HepG2 (cell line): Measurements from ENCODE around the gene CSRP3. TPM values are rescaled to one million over a fixed set of nuclear protein-coding genes. Genes with fewer than 3 reads are reported as not detected.

ENCODE experiments used
- ATAC-seq: fragments of 200-7000 bp; cut with Tn5 transposase; 3 replicates; pipeline ENCODE4 v1.9.1; 2020; ENCODE audit warnings: mild to moderate bottlenecking, moderate library complexity
- BruUV-seq: library from RNA; stranded (reverse); fragments of 400-500 nt; replicated peaks from 2 replicates; lab custom pipeline; 2021; lab: Mats Ljungman, UMichigan
- CTCF ChIA-PET: fragments of 300-600 bp; formaldehyde crosslinking; extraction: SDS; loops from one replicate; lab custom pipeline; 2021; ENCODE audit warnings: low total read pairs, inconsistent platforms, low intra/inter-chr PET ratio; lab: Yijun Ruan, JAX
- POLR2A ChIA-PET: fragments of 350-600 bp; sonication (Branson Sonifier 250); formaldehyde crosslinking; loops from one replicate; lab custom pipeline; 2020; ENCODE audit warnings: antibody characterized with exemption, inconsistent platforms; lab: Yijun Ruan, JAX
- DNase-seq: peaks from one replicate; pipeline ENCODE4 v3.0.0-alpha.2; 2015; ENCODE audit warnings: low spot score
- FAIRE-seq: peaks from 3 replicates; lab custom pipeline; 2011; peaks lifted over from hg19 to GRCh38; lab: Jason Lieb, UNC
- H2AFZ ChIP-seq: one replicate; pipeline ENCODE4 v1.6.1; 2011; ENCODE audit warnings: low read length, inconsistent platforms
- H3K27ac ChIP-seq: fragments of 300-600 bp; 3 replicates; pipeline ENCODE4 v1.8.0; 2011; ENCODE audit warnings: mixed run types, mild to moderate bottlenecking, mixed read lengths, low read length, inconsistent platforms; ENCODE audit not compliant: insufficient read depth; ENCODE audit errors: extremely low read length
- H3K27me3 ChIP-seq, 2 experiments: fragments of 200-600 bp in 1 of 2; 2 replicates in 1 of 2; 3 replicates in 1 of 2; pipeline versions ENCODE4 v1.6.0 to v1.8.0; 2011; ENCODE audit warnings: low read length in 2 of 2, mild to moderate bottlenecking in 2 of 2, moderate library complexity in 2 of 2, inconsistent platforms in 1 of 2; ENCODE audit not compliant: insufficient read depth in 2 of 2, control insufficient read depth in 1 of 2
- H3K36me3 ChIP-seq, 2 experiments: fragments of 200-600 bp in 1 of 2; replicated peaks in 1 of 2; 2 replicates in 1 of 2; 3 replicates in 1 of 2; pipeline versions ENCODE4 v1.5.1 to v1.8.0; 2011; ENCODE audit warnings: low read length in 2 of 2, inconsistent platforms in 1 of 2; ENCODE audit not compliant: insufficient read depth in 2 of 2, control insufficient read depth in 1 of 2
- H3K4me1 ChIP-seq: 2 replicates; pipeline ENCODE4 v1.5.1; 2012; ENCODE audit warnings: low read length, inconsistent platforms; ENCODE audit not compliant: insufficient read depth
- H3K4me2 ChIP-seq: 2 replicates; pipeline ENCODE4 v1.6.0; 2011; ENCODE audit warnings: low read depth, low read length, inconsistent platforms
- H3K4me3 ChIP-seq, 3 experiments: fragments of 200-600 bp in 1 of 3; sonication (generic), shearing (Covaris generic) in 1 of 3; replicated peaks in 1 of 3; 2 replicates each; pipeline ENCODE4 v1.5.1; 2011 to 2016; ENCODE audit warnings: low read length in 3 of 3, inconsistent platforms in 2 of 3, low read depth in 2 of 3, mild to moderate bottlenecking in 2 of 3, control low read depth in 1 of 3, mixed read lengths in 1 of 3; ENCODE audit not compliant: insufficient read depth in 1 of 3
- H3K79me2 ChIP-seq: one replicate; pipeline ENCODE4 v1.6.1; 2011; ENCODE audit warnings: low read length, inconsistent platforms; ENCODE audit not compliant: insufficient read depth
- H3K9ac ChIP-seq: 2 replicates; pipeline ENCODE4 v1.6.0; 2011; ENCODE audit warnings: mild to moderate bottlenecking, low read depth, low read length, inconsistent platforms; ENCODE audit not compliant: insufficient read depth
- H3K9me3 ChIP-seq: 2 replicates; pipeline ENCODE4 v1.5.1; 2012; ENCODE audit warnings: mild to moderate bottlenecking, low read length
- H4K20me1 ChIP-seq: 2 replicates; pipeline ENCODE4 v1.6.0; 2011; ENCODE audit warnings: inconsistent platforms, mild to moderate bottlenecking, low read length, moderate library complexity; ENCODE audit not compliant: insufficient read depth
- MAFF ChIP-seq: IDR thresholded peaks from 2 replicates; pipeline ENCODE4 v1.6.1; 2011; ENCODE audit warnings: low read depth, low read length, improper control_type of control experiment
- MAFK ChIP-seq, 2 experiments: IDR thresholded peaks in 1 of 2; conservative IDR thresholded peaks in 1 of 2; 2 replicates each; pipeline ENCODE4 v1.6.1; 2011; ENCODE audit warnings: improper control_type of control experiment in 2 of 2, low read length in 2 of 2
- RARG ChIP-seq: sonication (generic); formaldehyde crosslinking; IDR thresholded peaks from 2 replicates; pipeline ENCODE4 v1.4.0; 2020; ENCODE audit warnings: low read depth, mild to moderate bottlenecking, missing genetic modification reagents
- REL ChIP-seq: sonication (generic); formaldehyde crosslinking; conservative IDR thresholded peaks from 2 replicates; pipeline ENCODE4 v1.8.0; 2022; ENCODE audit warnings: mild to moderate bottlenecking, missing genetic modification reagents, moderate library complexity
- TBL1XR1 ChIP-seq: fragments of 150-350 bp; IDR thresholded peaks from 2 replicates; pipeline ENCODE4 v1.6.1; 2014; ENCODE audit warnings: borderline replicate concordance, low read length; ENCODE audit not compliant: partially characterized antibody
- ZNF567 ChIP-seq: sonication (generic); formaldehyde crosslinking; IDR thresholded peaks from 2 replicates; pipeline ENCODE4 v1.8.1; 2023; ENCODE audit warnings: mild to moderate bottlenecking, missing genetic modification reagents, borderline replicate concordance
- WGBS: methylation state at CpG from one replicate; pipeline ENCODE4 v1.1.6; 2017; ENCODE audit warnings: low lambda C conversion rate; 5-methylcytosine and 5-hydroxymethylcytosine counted together
- in situ Hi-C: cut with HindIII; loops from 2 replicates; pipeline ENCODE4 v1.10.0; 2017; ENCODE audit warnings: low pct_unique_long_range_greater_than_20kb; ENCODE audit not compliant: extremely low pct_ligation_motif_present
- intact Hi-C: fragments of 100-400 bp; cut with micrococcal nuclease; formaldehyde crosslinking; loops from one replicate; pipeline ENCODE4 v1.10.0; 2022; ENCODE audit not compliant: unreplicated experiment
- polyA plus RNA-seq, 8 experiments: library from polyadenylated mRNA; depleted of rRNA in 3 of 8; stranded (reverse) in 7 of 8; unstranded in 1 of 8; fragments of >200 nt; fragmentation: Illumina TruSeq in 4 of 8; extraction: Trizol in 4 of 8; gene quantifications; 2 replicates each; pipeline versions ENCODE4 v1.2.1 to v1.2.3, GENCODE V29; 2011 to 2016; ENCODE audit warnings: low read depth in 4 of 8, missing spikeins in 1 of 8, mixed read lengths in 1 of 8; ENCODE audit not compliant: insufficient read depth in 1 of 8
- total RNA-seq, 5 experiments: library from RNA; depleted of rRNA; stranded (reverse); fragments of >200 nt; fragmentation: Illumina TruSeq; extraction: Trizol; gene quantifications; 2 replicates each; pipeline ENCODE4 v1.2.3, GENCODE V29; 2016; ENCODE audit warnings: low read depth in 1 of 5
- TF ChIP-seq, protein P1 (sequence below): sonication (generic); formaldehyde crosslinking; conservative IDR thresholded peaks from 2 replicates; pipeline ENCODE4 v1.8.0; 2022; ENCODE audit warnings: missing genetic modification reagents

CSRP3 gene
- total and polyA plus RNA-seq, 2 of the 13 experiments (the other 11 are each of a cell fraction or from before 2014, with no cell fraction given), result not detected

DNA sequence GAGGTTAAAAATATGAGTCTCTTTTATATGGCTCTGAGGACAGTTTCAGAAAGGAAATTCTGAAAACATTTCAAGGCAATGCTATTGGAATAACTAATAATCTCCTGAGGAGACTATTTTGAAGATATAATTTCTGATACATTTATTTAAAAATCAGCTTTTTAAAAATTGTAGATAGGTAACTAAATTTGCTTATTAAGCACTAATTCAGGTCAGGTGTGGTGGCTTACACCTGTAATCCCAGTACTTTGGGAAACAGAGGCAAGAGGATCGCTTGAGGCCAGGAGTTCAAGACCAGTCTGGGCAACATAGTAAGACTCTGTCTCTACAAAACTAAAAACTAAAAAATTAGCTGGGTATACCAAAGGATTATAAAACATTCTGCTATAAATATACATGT lies 67.8 kb downstream of the CSRP3 start:
- ChIA-PET CTCF (no interaction called here), POLR2A (no interaction called here)
- Histone ChIP-seq H3K9me3 (no peaks in the 10 kb centered on the region), H3K27me3 (no peaks in the 10 kb centered on the region), H3K9ac (no peak overlapping the region), H3K27ac (no peak overlapping the region), H3K79me2 (no peaks in the 10 kb centered on the region), H2AFZ (no peak overlapping the region), H3K4me1 (no peaks in the 10 kb centered on the region), H3K36me3 (no peaks in the 10 kb centered on the region), H3K4me3 (no peak overlapping the region), H4K20me1 (no peaks in the 10 kb centered on the region), H3K4me2 (no peak overlapping the region)
- in situ Hi-C loops, result no loop called here
- WGBS, result 100% methylated on average over 1 of the region's 1 CpG
- FAIRE-seq (no peak), DNase-seq (no peak), ATAC-seq (no peak)
- TF ChIP-seq REL (CRISPR knock-in tag) (no peak), ZNF567 (CRISPR knock-in tag) (no peak), MAFF (peak; percentile 82), MAFK (conservative IDR thresholded peaks at IDR 0.05 in 1 of 2, IDR thresholded peaks at IDR 0.05 in 1 of 2; ENCODE audit: low read length in 2 of 2) (peak; percentile 71 to 84), RARG (CRISPR knock-in tag) (no peak), TBL1XR1 (no peak)
- TF ChIP-seq, protein P1, sequence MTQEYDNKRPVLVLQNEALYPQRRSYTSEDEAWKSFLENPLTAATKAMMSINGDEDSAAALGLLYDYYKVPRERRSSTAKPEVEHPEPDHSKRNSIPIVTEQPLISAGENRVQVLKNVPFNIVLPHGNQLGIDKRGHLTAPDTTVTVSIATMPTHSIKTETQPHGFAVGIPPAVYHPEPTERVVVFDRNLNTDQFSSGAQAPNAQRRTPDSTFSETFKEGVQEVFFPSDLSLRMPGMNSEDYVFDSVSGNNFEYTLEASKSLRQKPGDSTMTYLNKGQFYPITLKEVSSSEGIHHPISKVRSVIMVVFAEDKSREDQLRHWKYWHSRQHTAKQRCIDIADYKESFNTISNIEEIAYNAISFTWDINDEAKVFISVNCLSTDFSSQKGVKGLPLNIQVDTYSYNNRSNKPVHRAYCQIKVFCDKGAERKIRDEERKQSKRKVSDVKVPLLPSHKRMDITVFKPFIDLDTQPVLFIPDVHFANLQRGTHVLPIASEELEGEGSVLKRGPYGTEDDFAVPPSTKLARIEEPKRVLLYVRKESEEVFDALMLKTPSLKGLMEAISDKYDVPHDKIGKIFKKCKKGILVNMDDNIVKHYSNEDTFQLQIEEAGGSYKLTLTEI (CRISPR knock-in tag), result no peak
- BruUV-seq, result no TSS peak
- intact Hi-C loops, result no loop called here

Other genes starting within 250 kb of the CSRP3 start
- gene MRGPRX2, start 141.3 kb downstream of the CSRP3 start, total RNA-seq (2016; rRNA removed; fragmentation: Illumina TruSeq; extraction: Trizol), result not detected in 2 replicates
- not detected in 2 replicates for gene MRGPRX2, start 141.3 kb downstream of the CSRP3 start, polyA plus RNA-seq (2011; rRNA removed)
- gene ZDHHC13, start 84.8 kb downstream of the CSRP3 start, total RNA-seq (2016; rRNA removed; fragmentation: Illumina TruSeq; extraction: Trizol), result 9.4 and 11.8 TPM in 2 replicates
- 8.3 and 10.9 TPM in 2 replicates for gene ZDHHC13, start 84.8 kb downstream of the CSRP3 start, polyA plus RNA-seq (2011; rRNA removed)
- 8.9 and 9.4 TPM in 2 replicates for gene E2F8, start 39.0 kb upstream of the CSRP3 start, total RNA-seq (2016; rRNA removed; fragmentation: Illumina TruSeq; extraction: Trizol)
- gene E2F8, start 39.0 kb upstream of the CSRP3 start, polyA plus RNA-seq (2011; rRNA removed), result 1.9 and 3.3 TPM in 2 replicates